Fibroblast of lung (primary cell): ENCODE measurements around the gene PRM1.

Experiments
- CTCF ChIP-seq, 2 donors: IDR thresholded peaks in 1 of 2; conservative IDR thresholded peaks in 1 of 2; 1 replicate in 1 of 2; 2 replicates in 1 of 2; pipeline ENCODE4 v1.5.1; 2011 to 2012; ENCODE audit warnings: low read length in 2 of 2, control low read depth in 1 of 2, inconsistent platforms in 1 of 2, low read depth in 1 of 2, mild to moderate bottlenecking in 1 of 2
- EZH2 ChIP-seq: IDR thresholded peaks from 2 replicates; pipeline ENCODE4 v1.5.1; 2012; ENCODE audit warnings: low read length, control low read depth, mild to moderate bottlenecking; ENCODE audit errors: missing control alignments

- TF ChIP-seq CTCF (conservative IDR thresholded peaks at IDR 0.05 in 1 of 2, IDR thresholded peaks at IDR 0.05 in 1 of 2; ENCODE audit: low read depth in 1 of 2, low read length in 2 of 2) (no peak), EZH2 (no peak)
Measured at GRCh38 chr16:11239644-11240632, 41.2 kb downstream of the PRM1 start.
